HUES48 (cell line): ENCODE data around the gene CWH43.

Source experiments
- H3K27ac ChIP-seq: one replicate; pipeline ENCODE4 v1.7.0; 2013; ENCODE audit warnings: low read depth, low read length, inconsistent platforms
- H3K27me3 ChIP-seq: 2 replicates; pipeline ENCODE4 v1.6.1; 2013; ENCODE audit warnings: mild to moderate bottlenecking, low read length; ENCODE audit not compliant: control insufficient read depth, insufficient read depth
- H3K36me3 ChIP-seq: 2 replicates; pipeline ENCODE4 v1.6.1; 2013; ENCODE audit warnings: low read length; ENCODE audit not compliant: control insufficient read depth, insufficient read depth
- H3K4me1 ChIP-seq: 2 replicates; pipeline ENCODE4 v1.6.1; 2013; ENCODE audit warnings: mild to moderate bottlenecking, low read length; ENCODE audit not compliant: control insufficient read depth, insufficient read depth
- H3K4me3 ChIP-seq: 2 replicates; pipeline ENCODE4 v1.5.1; 2013; ENCODE audit warnings: mild to moderate bottlenecking, low read depth, low read length
- H3K9ac ChIP-seq: 2 replicates; pipeline ENCODE4 v1.6.1; 2013; ENCODE audit warnings: mild to moderate bottlenecking, low read depth, low read length, moderate library complexity
- H3K9me3 ChIP-seq: 2 replicates; pipeline ENCODE4 v1.6.1; 2013; ENCODE audit warnings: low read length; ENCODE audit not compliant: control insufficient read depth, insufficient read depth

CWH43 gene

GRCh38 chr4:48985976-48986653 lies at the start of gene CWH43:
Gene CWH43, plus strand, starts transcription at chr4:48986275. Its CDS starts 155 bp downstream, at chr4:48986430.
- H3K4me1 ChIP-seq, result no peaks in the 10 kb centered on the region
- H3K27me3 ChIP-seq, result peaks cover 40% of the 10 kb centered on the region
- H3K4me3 ChIP-seq, result peak within 1 kb of the TSS; percentile 58
- H3K9me3 ChIP-seq, result peaks cover 21% of the 10 kb centered on the region
- H3K9ac ChIP-seq, result no peak within 1 kb of the TSS; the same call in 1 of the 2 replicates
- no peak within 1 kb of the TSS for H3K27ac ChIP-seq
- H3K36me3 ChIP-seq, result no peaks in the 10 kb centered on the region

DNA sequence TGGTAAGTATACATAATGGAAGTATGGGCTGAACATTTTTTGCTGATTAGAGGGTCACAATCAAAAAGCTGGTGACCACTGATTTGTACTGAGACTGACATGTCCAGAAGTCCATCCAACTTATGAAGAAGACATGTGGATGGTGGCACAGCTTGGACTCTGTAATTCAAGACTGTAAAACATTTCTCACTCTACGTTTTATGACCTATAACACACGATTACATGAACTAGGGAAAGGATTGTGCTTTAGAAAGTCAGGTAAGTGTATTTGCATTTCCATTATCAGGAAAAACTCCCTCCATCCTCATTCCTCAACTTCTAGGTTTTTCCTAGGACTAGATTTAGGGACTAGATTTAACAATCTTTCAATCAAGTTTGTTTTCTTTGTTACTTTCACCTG lies 49.0 kb upstream of the CWH43 start:
- H3K36me3 ChIP-seq, result no peaks in the 10 kb centered on the region
- no peak overlapping the region for H3K4me3 ChIP-seq
- no peak overlapping the region for H3K9ac ChIP-seq
- H3K27ac ChIP-seq, result no peak overlapping the region
- no peaks in the 10 kb centered on the region for H3K9me3 ChIP-seq
- no peaks in the 10 kb centered on the region for H3K27me3 ChIP-seq
- no peaks in the 10 kb centered on the region for H3K4me1 ChIP-seq

GRCh38 chr4:48938831-48939230 lies 47.2 kb upstream of the CWH43 start:
- no peaks in the 10 kb centered on the region for H3K27me3 ChIP-seq
- no peaks in the 10 kb centered on the region for H3K4me1 ChIP-seq
- no peak overlapping the region for H3K27ac ChIP-seq

GRCh38 chr4:48939785-48940184 lies 46.3 kb upstream of the CWH43 start:
- no peak overlapping the region for H3K9ac ChIP-seq
- H3K4me1 ChIP-seq, result peaks cover 6% of the 10 kb centered on the region; the same call in 1 of the 2 replicates
- H3K27ac ChIP-seq, result no peak overlapping the region
- H3K36me3 ChIP-seq, result no peaks in the 10 kb centered on the region
- H3K4me3 ChIP-seq, result no peak overlapping the region
- H3K9me3 ChIP-seq, result no peaks in the 10 kb centered on the region
- H3K27me3 ChIP-seq, result no peaks in the 10 kb centered on the region

More at GRCh38 chr4:48938831-48939230, 47.2 kb upstream of the CWH43 start:
- Histone ChIP-seq H3K9ac (no peak overlapping the region), H3K9me3 (no peaks in the 10 kb centered on the region), H3K4me3 (no peak overlapping the region), H3K36me3 (no peaks in the 10 kb centered on the region)

DNA sequence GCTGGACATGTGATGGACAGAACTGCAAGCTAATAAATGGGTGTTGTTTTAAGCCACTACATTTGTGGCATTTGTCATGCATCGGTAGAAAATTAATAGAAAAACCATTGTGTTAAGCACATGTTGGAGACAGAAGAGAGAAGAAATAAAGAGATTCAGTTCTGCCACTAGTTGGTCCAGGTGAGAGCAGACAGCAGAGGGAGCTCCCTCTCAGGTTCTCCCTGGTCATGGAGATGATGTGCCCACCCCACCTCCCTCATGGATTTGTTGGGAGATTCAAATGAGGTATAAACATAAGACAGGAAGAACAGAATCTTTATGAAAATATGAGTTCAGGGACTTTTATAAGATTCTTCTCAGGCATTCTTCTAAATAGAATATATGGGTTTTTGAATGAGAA lies 42.7 kb upstream of the CWH43 start:
- H3K36me3 ChIP-seq, result no peaks in the 10 kb centered on the region
- H3K4me1 ChIP-seq, result peaks cover 13% of the 10 kb centered on the region
- no peaks in the 10 kb centered on the region for H3K27me3 ChIP-seq
- no peak overlapping the region for H3K4me3 ChIP-seq
- H3K9me3 ChIP-seq, result no peaks in the 10 kb centered on the region
- no peak overlapping the region for H3K27ac ChIP-seq
- H3K9ac ChIP-seq, result no peak overlapping the region

DNA sequence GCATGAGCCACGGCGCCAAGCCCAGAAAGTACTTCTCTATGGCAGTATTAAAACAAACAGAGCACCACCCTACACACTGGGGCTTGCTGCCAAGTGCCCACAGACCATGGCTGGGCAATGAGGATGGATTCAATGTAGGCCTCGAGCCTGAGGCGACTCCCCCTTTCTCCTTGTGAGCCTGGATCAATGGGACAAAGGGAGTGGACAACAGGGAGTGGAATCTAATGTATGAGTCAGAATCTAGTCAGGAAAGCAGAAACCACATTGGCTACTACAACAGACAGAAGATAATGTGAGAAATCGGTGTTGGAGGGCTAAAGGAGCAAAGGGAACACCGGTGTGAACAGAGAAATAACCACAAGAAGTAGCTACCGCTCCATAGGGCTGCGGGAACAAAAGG lies 41.8 kb upstream of the CWH43 start:
- no peaks in the 10 kb centered on the region for H3K27me3 ChIP-seq
- no peaks in the 10 kb centered on the region for H3K9me3 ChIP-seq
- H3K4me3 ChIP-seq, result no peak overlapping the region
- peak overlapping the region; percentile 53 for H3K27ac ChIP-seq
- peaks cover 16% of the 10 kb centered on the region for H3K4me1 ChIP-seq
- H3K9ac ChIP-seq, result no peak overlapping the region
- H3K36me3 ChIP-seq, result no peaks in the 10 kb centered on the region

DNA sequence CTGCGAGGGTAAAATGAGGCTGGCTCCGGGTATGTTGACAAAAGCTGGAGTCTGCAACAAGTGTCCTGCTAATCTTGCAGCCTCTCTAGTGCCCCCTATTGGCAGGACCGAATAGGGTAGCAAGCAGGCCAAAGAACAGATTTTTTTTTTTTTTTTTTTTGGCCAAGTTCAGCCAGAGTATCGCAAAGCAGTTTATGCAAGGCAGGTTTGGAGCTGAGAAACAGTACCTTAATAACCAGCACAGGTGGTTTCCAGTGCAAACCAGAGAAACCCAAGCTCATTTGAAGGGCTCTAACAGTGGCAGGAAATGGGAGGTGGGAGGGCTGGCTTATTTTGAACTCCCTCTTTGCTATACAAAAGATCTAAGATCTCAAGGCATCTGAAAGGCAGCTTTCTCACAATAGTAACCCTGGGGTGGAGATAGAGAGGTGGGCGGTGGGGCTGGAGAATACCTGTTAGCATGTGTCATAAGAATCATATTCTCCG lies 41.3 kb upstream of the CWH43 start:
- no peak overlapping the region for H3K9ac ChIP-seq
- H3K4me1 ChIP-seq, result peaks cover 16% of the 10 kb centered on the region
- H3K27me3 ChIP-seq, result no peaks in the 10 kb centered on the region
- H3K9me3 ChIP-seq, result no peaks in the 10 kb centered on the region
- no peaks in the 10 kb centered on the region for H3K36me3 ChIP-seq
- H3K27ac ChIP-seq, result peak overlapping the region; percentile 53
- H3K4me3 ChIP-seq, result no peak overlapping the region

DNA sequence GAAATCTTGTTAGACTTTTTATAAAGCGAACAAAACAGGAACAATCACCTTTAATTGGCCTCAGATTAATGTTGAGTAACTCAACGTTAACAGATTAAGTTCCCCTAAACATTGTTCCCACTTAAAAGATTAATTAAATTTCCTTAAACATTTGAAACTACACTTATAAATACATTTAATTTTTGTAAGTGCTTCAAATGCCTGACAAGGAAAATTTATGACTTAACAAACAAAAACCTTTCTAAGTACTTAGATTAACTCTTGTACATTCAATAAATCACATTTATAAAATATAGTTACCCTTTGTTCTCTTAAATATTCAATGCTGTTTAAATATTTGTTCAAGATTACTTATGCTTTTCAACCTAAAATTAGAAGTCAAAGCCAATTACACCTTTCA lies 40.1 kb upstream of the CWH43 start:
- H3K36me3 ChIP-seq, result no peaks in the 10 kb centered on the region
- H3K4me3 ChIP-seq, result no peak overlapping the region
- peaks cover 16% of the 10 kb centered on the region for H3K4me1 ChIP-seq
- H3K9ac ChIP-seq, result no peak overlapping the region
- H3K9me3 ChIP-seq, result no peaks in the 10 kb centered on the region
- H3K27ac ChIP-seq, result no peak overlapping the region
- no peaks in the 10 kb centered on the region for H3K27me3 ChIP-seq

GRCh38 chr4:48947731-48948130 lies 38.3 kb upstream of the CWH43 start:
- Histone ChIP-seq H3K4me3 (no peak overlapping the region), H3K27me3 (no peaks in the 10 kb centered on the region), H3K27ac (no peak overlapping the region), H3K36me3 (no peaks in the 10 kb centered on the region), H3K9ac (no peak overlapping the region), H3K4me1 (peaks cover 16% of the 10 kb centered on the region), H3K9me3 (no peaks in the 10 kb centered on the region)

DNA sequence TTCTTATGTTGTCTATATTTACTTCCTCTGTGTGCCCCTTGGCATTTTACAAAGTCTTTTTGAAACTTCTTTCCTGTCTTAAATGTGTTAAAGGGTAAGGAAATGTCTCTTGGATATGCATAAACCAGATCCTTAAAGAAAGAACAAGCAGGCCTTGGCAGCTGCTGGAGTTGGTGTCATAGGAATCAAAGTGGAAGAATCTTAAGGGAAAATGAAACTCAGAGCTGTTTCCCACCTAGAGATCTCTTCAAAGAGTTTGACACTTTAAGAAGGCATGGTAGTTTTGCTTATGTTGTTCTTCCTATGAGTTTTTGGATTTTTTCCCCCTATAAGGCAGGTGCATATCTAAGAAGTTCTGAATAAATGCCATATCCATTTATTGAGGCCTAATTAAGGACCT lies 37.0 kb upstream of the CWH43 start:
- Histone ChIP-seq H3K36me3 (no peaks in the 10 kb centered on the region), H3K4me1 (peaks cover 24% of the 10 kb centered on the region), H3K27me3 (no peaks in the 10 kb centered on the region), H3K9ac (no peak overlapping the region), H3K4me3 (no peak overlapping the region), H3K9me3 (no peaks in the 10 kb centered on the region), H3K27ac (no peak overlapping the region)

GRCh38 chr4:48949518-48950219 lies 36.4 kb upstream of the CWH43 start:
- no peak overlapping the region for H3K27ac ChIP-seq
- no peaks in the 10 kb centered on the region for H3K36me3 ChIP-seq
- no peak overlapping the region for H3K9ac ChIP-seq

More at GRCh38 chr4:48949518-48950219, 36.4 kb upstream of the CWH43 start:
- no peaks in the 10 kb centered on the region for H3K9me3 ChIP-seq
- H3K4me1 ChIP-seq, result peaks cover 26% of the 10 kb centered on the region
- H3K27me3 ChIP-seq, result no peaks in the 10 kb centered on the region
- H3K4me3 ChIP-seq, result no peak overlapping the region
